SIG-M5 (cell line): Measurements from ENCODE around the gene LIN28B.
"Not testable (repeated sequence)": the region's sequence is repeated elsewhere in the genome, so short reads cannot be mapped to it uniquely, and the experiment has no call there.

Experiments
- DNase-seq: peaks from one replicate; lab custom pipeline; 2025; lab: John Stamatoyannopoulos, UW

The LIN28B gene, protein sequence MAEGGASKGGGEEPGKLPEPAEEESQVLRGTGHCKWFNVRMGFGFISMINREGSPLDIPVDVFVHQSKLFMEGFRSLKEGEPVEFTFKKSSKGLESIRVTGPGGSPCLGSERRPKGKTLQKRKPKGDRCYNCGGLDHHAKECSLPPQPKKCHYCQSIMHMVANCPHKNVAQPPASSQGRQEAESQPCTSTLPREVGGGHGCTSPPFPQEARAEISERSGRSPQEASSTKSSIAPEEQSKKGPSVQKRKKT

GRCh38 chr6:104956731-104957294, at the start of gene LIN28B:
TSS of gene LIN28B (plus strand) at chr6:104957107. CDS start at chr6:104957251, 144 bp downstream.
- no peak for DNase-seq

- no peak for DNase-seq
Measured at GRCh38 chr6:104908031-104908887, 48.6 kb upstream of the LIN28B start.

DNA sequence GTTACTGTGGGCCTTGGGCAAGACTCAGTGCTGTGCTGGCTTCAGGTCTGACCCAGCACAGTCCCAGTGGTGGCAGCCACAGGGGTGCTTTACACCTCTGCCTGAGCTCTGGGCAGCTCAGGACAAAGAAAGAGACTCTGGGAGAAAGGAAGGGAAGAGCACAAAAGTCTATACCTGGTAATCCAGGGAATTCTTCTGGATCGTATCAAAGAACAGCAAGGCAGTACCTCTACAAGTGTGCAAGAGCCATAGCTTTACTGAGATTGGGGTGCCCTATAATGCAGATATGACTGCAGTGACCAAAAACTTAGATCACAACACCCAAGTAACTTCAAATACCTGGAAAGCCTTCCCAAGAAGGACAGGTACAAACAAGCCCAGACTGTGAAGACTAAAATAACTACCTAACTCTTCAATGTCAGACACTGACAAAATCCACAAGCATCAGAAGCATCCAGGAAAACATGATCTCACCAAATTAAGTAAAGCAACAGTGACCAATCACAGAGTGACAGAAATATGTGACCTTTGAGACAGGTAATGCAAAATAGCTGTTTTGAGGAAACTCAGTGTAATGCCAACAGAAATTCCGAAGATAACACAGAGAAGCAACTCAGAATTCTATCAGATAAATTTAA, 47.9 kb upstream of the LIN28B start:
- no peak for DNase-seq

DNA sequence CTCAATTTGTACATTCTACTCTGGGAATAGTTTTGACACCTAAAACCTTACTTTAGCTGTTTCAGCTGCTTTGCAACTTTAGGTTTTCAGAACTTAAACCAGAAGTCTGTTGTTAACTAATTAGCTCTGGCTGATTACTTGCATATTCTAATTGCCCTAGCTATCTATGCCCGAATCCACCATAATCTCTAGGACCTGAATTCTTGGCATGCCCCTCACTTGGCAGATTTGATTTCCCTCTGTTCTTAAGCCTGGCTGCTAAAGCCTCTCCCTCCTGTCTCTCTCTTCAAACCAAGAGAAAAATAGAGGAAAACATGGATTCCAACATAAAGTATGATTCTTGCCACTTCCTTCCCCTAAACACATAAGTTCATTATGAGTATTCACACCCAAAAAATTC, 35.0 kb upstream of the LIN28B start:
- DNase-seq = no peak

- DNase-seq = no peak
Measured at GRCh38 chr6:104928141-104928540, 28.8 kb upstream of the LIN28B start.

DNA sequence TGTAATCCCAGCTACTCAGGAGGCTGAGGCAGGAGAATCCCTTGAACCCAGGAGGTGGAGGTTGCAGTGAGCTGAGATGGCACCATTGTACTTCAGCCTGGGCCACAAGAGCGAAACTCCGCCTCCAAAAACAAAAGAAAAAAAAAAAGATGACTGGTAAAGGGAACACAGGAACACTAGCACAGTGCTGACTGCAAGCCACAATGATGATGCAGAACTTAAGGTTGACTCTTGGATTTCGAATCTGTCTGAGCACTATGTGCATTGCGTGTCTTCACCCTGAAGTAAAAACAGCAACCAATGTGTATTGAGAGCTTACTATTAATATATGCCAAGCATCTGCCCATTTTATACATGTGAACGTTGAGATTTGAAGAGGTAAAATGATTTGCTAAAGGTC, 27.6 kb upstream of the LIN28B start:
- no peak for DNase-seq

GRCh38 chr6:104930939-104931338, 26.0 kb upstream of the LIN28B start:
- DNase-seq = no peak

- no peak for DNase-seq
Measured at GRCh38 chr6:104936766-104937535, 20.0 kb upstream of the LIN28B start.

DNA sequence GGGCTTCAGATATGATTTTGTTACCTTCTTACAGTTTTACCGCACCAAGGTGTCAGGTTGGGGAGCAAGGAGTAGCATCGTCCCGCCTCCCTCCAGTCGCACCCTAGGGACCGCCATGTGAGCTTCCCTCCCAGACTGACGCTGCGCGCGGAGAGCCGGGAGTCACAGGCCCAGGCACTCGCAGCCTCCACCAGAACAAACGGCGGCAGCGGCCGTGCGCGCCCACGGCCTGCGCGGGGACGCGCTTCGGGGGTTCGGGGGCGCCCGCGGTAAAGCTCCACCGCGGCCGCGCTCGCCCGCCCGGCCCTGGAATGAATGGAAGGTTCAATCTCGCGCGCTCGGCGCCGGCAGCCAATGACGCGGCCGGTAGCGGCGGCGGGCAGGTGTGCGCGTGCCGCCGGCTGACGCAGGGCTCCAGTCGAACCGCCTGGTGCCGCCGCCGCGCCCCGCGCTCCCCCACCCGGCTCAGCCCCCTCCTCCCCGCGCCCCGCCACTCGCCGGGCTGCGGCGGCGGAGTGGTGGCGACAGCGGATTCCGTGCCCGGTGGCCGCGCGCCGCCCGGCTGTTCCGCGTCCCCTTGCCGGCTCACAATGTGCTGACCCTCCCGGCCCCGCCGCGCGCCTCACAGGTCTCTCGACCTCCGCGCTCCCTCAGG, 16.5 kb upstream of the LIN28B start:
- no peak for DNase-seq

GRCh38 chr6:104940893-104941728, 15.8 kb upstream of the LIN28B start:
- DNase-seq = no peak

- no peak for DNase-seq
Measured at GRCh38 chr6:104941729-104942091, 15.2 kb upstream of the LIN28B start.

- DNase-seq = no peak
Measured at GRCh38 chr6:104943781-104944180, 13.1 kb upstream of the LIN28B start.

DNA sequence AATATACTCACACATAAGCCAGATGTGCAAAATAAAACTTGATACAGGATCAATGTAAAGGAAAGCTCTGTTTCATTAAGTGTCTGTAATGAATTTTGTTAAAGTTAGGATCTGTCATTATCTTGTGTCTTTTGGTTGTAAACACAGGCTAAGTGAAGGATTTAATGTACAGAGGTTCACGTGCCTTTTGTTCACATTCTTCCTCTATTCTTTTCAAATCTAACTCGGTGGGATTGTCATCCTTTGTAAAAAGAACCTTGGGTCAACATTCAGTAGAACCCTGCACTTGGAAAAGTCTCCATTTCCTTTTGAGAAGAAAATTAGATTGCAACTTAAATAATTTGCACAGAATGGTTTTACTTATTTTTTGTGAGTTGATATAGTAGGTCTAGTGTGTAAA, 7.7 kb upstream of the LIN28B start:
- no peak for DNase-seq

DNA sequence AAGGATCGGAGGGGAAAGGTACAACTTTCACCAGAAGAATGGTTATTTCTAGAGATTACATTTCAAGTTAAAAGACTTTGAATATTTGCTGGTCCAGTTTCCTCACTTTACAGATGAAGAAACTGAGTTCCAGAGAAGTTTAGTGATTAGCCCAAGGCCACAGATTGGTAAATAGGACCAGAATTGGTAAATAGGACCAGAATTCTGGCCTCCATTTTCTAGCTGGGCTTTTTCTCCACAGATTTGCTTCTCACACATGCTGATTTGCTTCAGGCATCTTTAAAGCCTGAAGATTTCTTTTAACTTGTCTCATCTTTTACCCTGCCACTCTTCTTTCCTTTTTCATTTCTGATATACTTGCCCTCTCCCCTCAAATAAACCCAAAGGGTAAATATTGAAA, 5.2 kb upstream of the LIN28B start:
- no peak for DNase-seq

DNA sequence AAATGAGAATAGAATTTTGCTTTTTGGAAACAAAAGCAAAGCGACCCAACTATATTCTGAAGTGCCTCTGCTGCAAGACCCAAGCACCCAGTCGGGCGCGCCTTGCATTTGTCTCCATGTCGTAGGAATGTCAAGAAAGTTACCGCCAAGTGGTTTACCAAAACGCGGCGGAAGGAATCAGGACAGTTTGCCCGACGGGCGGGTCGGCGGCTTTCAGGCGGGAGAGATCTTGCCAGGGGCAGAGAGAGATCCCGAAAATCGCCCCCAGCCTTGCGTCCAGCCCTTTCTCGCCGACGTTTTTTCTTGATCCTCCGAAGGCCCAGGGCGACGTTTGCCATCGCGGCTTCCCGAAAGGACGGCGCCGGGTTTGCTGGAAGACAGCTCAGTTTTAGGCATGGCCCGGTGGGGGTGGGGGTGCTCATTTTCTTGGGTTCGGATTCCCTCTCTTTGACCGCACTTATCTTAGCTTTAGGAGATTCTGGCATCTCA, 4.0 kb upstream of the LIN28B start:
- DNase-seq = no peak

- not testable (repeated sequence) for DNase-seq
Measured at GRCh38 chr6:104953400-104954189, 3.3 kb upstream of the LIN28B start.

DNA sequence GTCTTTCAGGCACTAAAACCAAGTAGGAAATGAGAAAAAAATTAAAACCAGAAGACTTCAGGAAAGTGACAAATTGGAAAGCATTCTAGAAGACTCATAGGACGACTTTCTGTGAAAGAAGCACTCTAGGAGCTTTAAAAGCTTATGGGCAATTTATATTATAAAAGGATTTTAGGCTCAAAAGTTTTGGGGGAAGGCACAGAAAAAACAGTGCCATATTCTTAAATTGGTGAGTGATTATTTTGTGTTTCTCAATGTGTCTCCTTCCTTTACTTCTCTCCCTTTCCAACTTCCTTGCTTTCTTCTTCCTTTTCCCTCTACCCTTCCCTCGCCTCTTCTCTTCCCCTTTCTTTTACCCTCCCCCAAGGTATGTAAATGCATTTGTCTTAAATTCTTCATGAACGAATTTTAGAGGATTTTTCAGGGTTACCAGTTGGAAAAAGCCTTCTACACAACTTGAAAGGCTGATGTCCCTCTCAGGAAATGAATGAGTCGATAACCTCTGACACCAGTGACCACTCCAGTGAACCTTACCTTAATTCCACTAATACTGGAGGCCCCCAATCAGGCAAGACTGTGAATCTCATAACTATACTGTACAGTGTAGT, 2.6 kb upstream of the LIN28B start:
- no peak for DNase-seq

DNA sequence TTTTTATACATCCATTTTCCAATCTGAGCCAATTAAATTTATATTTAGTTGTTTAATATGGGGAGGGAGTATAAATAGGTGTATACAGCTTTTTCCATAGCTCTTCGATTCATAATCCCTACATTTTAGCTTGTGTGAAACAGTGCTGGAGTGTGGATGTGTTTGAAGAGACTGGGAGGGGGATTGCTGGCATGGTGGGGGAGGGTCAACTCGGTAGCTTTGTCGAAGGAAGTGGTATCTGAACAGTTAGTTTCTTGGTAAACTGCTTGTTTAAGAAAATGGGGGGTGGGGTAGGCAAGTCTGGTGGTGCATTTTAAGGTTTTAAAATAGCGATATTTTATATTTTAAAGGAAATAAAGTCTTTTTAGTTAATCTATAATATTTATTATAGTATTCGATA, 1.4 kb upstream of the LIN28B start:
- peak; percentile 22 for DNase-seq
